ENCODE results near the gene FKBP1A.

FKBP1A gene

DNA sequence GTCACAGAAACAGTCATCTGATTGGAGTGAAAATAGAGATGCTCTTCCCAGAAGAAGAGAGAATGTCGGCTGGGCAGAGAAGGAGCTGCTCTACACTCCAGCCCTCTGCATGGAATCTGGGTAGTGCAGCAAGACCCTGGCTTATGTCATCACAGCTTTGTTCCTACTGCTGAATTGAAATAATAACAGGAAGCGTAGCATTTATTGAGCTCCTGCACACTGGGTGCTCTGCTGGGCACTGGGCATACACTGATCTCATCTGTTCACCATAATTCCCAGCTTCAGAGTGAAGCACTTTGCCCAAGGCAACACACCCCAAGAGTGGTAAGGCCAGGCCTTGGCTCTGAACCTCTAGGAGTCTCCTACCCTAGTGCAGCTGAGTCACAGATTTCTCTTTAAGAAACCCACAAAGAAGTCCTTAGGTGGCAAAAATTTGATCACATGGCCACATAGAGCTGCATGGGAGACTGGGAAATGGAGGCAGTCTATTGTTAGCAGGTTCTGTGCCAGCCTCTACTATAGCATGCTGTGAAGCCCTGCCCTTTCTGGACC, 60.0 kb downstream of the FKBP1A start:
- DNase-seq: no peak
- Histone ChIP-seq H3K9me3 (no peaks in the 10 kb centered on the region), H3K27me3 (no peaks in the 10 kb centered on the region), H3K4me1 (no peaks in the 10 kb centered on the region), H3K36me3 (no peaks in the 10 kb centered on the region), H3K4me3 (ENCODE audit: low read depth, low read length) (no peak overlapping the region)
- TF ChIP-seq, protein P1, sequence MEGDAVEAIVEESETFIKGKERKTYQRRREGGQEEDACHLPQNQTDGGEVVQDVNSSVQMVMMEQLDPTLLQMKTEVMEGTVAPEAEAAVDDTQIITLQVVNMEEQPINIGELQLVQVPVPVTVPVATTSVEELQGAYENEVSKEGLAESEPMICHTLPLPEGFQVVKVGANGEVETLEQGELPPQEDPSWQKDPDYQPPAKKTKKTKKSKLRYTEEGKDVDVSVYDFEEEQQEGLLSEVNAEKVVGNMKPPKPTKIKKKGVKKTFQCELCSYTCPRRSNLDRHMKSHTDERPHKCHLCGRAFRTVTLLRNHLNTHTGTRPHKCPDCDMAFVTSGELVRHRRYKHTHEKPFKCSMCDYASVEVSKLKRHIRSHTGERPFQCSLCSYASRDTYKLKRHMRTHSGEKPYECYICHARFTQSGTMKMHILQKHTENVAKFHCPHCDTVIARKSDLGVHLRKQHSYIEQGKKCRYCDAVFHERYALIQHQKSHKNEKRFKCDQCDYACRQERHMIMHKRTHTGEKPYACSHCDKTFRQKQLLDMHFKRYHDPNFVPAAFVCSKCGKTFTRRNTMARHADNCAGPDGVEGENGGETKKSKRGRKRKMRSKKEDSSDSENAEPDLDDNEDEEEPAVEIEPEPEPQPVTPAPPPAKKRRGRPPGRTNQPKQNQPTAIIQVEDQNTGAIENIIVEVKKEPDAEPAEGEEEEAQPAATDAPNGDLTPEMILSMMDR (IDR thresholded peaks at IDR 0.05; ENCODE audit: low read depth, low read length): no peak

DNA sequence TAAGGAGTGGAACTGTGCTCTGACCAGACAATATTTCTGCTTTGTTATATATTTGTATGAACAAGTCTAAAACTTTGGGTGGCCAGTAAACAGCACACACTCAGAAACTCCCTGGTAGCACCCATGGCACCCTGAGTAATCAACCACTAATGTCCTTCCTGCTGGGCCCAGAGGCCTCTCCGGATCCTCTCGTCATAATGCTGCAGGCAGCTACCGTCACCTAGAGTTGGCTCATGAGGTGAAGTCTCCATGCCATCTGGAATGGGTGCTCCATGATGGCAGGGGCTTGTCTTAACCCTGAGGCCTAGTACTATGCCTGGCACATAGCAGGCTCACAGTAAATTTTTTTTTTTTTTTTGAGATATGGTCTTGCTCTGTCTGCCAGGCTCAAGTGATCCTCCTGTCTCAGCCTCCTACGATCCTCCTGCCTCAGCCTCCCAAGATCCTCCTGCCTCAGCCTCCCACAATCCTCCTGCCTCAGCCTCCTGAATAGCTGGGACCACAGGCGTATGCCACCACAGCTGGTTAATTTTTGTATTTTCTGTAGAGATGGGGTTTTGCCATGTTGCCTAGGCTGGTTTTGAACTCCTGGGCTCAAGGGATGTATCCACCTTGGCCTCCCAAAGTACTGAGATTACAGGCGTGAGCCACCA, 60.9 kb downstream of the FKBP1A start:
- H3K9me3 ChIP-seq: no peaks in the 10 kb centered on the region
- H3K4me3 ChIP-seq (ENCODE audit: low read depth, low read length): no peak overlapping the region
- TF ChIP-seq, protein P1 (IDR thresholded peaks at IDR 0.05; ENCODE audit: low read depth, low read length): no peak
- H3K4me1 ChIP-seq: no peaks in the 10 kb centered on the region
- DNase-seq: no peak
- no peaks in the 10 kb centered on the region for H3K27me3 ChIP-seq
- no peaks in the 10 kb centered on the region for H3K36me3 ChIP-seq

DNA sequence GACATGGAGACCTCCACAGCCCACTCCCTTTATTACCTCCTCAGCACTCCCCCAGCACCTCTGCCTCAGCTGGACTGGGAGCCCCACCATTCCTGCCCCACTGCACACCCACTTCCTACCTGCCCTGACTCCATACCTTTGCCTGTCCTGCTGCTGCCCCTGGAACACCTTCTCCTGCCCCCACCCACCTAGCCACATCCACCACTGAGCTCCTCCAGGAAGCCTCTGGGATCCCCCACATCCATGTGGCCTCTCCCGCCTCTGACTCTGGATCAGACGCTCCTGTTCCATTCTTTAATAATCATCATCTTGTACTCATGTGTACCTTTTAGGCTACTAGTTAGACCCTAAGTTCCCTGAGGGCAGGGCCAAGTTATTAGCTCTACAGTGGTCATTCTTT, 61.8 kb downstream of the FKBP1A start:
- Histone ChIP-seq H3K4me3 (ENCODE audit: low read depth, low read length) (no peak overlapping the region), H3K27me3 (no peaks in the 10 kb centered on the region), H3K36me3 (no peaks in the 10 kb centered on the region), H3K4me1 (no peaks in the 10 kb centered on the region), H3K9me3 (no peaks in the 10 kb centered on the region)
- DNase-seq: no peak
- TF ChIP-seq, protein P1 (IDR thresholded peaks at IDR 0.05; ENCODE audit: low read depth, low read length): no peak

DNA sequence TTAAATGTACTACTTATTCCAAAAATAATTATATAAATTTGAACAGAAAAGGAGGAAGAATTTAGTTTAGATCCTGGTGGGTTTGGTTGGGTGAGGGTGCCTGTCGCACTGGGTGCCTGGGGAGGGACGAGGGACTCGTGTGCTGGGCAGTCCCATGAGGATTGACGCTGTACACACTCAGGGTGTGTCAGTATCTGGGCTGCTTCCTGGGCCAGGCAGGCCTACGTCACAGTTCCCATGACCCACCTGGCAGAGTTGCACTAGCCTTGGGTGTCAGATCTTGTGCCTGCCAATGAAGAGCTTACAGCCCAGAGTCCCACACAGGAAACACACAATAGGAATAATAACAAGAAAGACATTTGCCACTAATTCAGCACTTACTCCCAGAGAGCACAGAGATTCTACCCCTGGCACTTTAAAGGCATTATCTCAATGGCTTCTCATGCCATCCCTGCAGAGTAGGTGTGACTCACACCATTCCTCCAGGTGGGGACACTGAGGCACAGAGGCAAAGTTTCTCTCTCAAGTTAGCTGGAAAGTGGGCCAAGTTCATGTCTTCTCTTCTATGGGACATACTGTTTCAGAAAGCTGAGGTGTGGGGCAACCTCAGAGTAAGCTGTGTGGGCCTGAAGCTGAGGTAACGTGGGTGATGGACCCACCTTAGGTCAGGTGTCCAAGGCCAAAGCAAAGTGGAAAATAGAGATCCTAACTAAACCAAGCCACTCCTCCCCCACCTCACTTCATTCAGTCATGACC, 62.6 kb downstream of the FKBP1A start:
- no peak for DNase-seq
- H3K4me3 ChIP-seq (ENCODE audit: low read depth, low read length): no peak overlapping the region
- H3K27me3 ChIP-seq: no peaks in the 10 kb centered on the region
- no peaks in the 10 kb centered on the region for H3K4me1 ChIP-seq
- H3K36me3 ChIP-seq: no peaks in the 10 kb centered on the region
- no peaks in the 10 kb centered on the region for H3K9me3 ChIP-seq
- TF ChIP-seq, protein P1 (IDR thresholded peaks at IDR 0.05; ENCODE audit: low read depth, low read length): no peak

DNA sequence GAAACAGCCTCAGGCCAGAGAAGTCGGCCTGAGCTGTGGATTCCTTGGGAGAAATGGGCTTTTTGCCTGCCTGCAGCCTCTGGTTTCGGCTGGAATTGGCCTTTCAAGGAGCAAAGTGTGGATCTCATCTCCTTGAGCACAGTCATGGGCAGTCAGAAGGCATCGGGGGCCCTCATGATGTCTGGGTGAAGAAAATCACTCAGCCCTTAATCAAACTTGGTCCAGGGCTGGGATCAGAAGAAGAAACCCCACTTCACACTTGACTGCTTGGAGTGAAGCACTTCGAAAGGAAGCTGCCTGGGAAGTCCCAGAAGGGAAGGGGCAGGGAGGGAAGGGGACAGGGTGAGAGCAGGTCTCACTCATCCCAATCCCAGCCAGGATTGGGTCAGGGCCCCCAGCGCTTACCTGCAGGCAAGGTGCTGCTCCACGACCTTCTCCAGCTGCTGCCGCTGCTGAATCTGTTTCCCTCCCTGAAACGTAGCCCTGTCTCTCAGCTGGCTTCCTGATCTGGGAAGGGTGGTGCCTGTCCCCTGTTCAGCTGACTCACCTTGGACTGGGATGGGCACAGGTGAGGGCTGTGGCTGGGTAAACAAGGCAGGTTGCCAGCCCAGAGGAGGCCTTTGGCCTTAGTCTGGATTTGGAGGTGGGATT, 64.0 kb downstream of the FKBP1A start, which contains the start of gene SDCBP2:
Gene SDCBP2 (minus strand): TSS at position 460 of the 651 bp plus-strand sequence. CDS start 8,723 bp downstream, outside the sequence.
- no peaks in the 10 kb centered on the region for H3K27me3 ChIP-seq
- DNase-seq: no peak

More for the DNA sequence above, 64.0 kb downstream of the FKBP1A start, which contains the start of gene SDCBP2:
- no peaks in the 10 kb centered on the region for H3K9me3 ChIP-seq
- H3K4me1 ChIP-seq: no peaks in the 10 kb centered on the region
- H3K4me3 ChIP-seq (ENCODE audit: low read depth, low read length): no peak within 1 kb of the TSS
- TF ChIP-seq, protein P1 (IDR thresholded peaks at IDR 0.05; ENCODE audit: low read depth, low read length): no peak
- no peaks in the 10 kb centered on the region for H3K36me3 ChIP-seq

All from BE2C (cell line).